GM12892 (cell line): Measurements from ENCODE around the gene IQGAP1.

ENCODE experiments used
- POLR2A ChIP-seq: IDR thresholded peaks from 2 replicates; pipeline ENCODE4 v1.6.1; 2011; ENCODE audit warnings: low read depth, low read length, control low read depth
- POLR2AphosphoS5 ChIP-seq: IDR thresholded peaks from 2 replicates; pipeline ENCODE4 v1.6.1; 2011; ENCODE audit warnings: low read depth, low read length, control low read depth
- TAF1 ChIP-seq: IDR thresholded peaks from 2 replicates; pipeline ENCODE4 v1.6.1; 2011; ENCODE audit warnings: low read depth, mild to moderate bottlenecking, control low read depth, low read length, borderline replicate concordance

DNA sequence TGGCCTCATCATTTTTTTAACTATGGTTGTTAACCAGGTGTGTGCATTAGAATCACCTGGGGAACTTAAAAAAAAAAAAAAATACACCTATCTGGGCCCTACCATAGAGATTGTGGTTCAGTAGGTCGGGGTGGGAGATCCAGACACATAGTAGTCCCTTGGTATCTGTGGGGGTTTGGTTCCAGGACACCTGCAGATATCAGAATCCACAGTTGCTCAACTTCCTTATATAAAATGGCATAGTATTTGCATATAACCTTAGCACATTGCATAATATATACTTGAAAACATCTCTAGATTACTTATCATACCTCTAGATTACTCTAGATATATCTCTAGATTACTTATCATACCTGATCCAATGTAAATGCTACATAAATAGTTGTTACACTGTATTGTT, 5.0 kb downstream of the IQGAP1 start:
- no peak for TF ChIP-seq POLR2A
- TF ChIP-seq POLR2AphosphoS5: no peak
- no peak for TF ChIP-seq TAF1
